Globus pallidus (tissue), 1 donor: ENCODE data around the gene MEDAG.

Experiments used
- DNase-seq: peaks from one replicate; pipeline ENCODE4 v3.0.0-alpha.2; 2015; ENCODE audit warnings: low spot score

Gene MEDAG

GRCh38 chr13:30957258-30957943 lies 51.3 kb downstream of the MEDAG start:
- DNase-seq = no peak

DNA sequence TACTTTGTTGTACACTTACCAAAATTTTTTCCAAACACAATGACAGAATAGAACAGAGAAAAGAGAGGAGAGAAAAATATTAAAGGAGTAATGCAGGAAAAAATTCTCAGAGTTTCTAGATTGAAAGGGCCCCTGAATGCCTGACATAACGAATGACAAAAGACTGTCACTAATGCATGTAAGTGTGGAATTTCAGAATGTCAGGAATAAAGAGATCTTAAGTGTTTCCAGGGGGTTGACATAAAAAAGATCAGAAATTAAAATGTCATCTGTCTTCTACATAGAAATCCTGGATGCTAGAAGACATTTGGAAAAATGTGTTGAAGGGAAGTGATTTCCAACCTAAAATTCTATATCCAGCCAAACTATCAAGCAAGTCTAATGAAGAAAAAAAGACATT lies 53.6 kb downstream of the MEDAG start:
- DNase-seq = no peak

DNA sequence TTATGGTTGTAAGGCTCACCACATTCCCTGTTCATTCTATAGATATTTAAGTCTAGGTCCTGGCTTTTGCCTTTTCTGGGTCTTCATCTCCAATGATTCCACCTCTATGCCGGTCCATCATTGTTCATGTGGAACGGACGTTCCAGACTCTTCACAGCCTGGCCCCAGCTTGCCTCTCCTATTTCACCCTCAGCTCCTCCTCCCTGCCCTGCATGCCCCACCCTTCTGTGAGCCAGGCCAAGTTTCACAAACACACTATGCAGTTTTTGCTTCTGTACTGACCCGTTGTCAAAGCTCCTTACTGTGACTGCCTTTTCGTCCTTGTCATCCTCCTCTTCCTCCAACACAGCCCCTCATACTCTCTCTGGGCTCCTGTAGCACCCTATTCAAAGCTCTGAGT lies 57.7 kb downstream of the MEDAG start:
- DNase-seq = no peak

GRCh38 chr13:30965380-30965779 lies 59.3 kb downstream of the MEDAG start:
- no peak for DNase-seq

GRCh38 chr13:30966101-30966500 lies 60.0 kb downstream of the MEDAG start:
- no peak for DNase-seq

GRCh38 chr13:30968846-30969245 lies 62.8 kb downstream of the MEDAG start:
- DNase-seq = no peak

DNA sequence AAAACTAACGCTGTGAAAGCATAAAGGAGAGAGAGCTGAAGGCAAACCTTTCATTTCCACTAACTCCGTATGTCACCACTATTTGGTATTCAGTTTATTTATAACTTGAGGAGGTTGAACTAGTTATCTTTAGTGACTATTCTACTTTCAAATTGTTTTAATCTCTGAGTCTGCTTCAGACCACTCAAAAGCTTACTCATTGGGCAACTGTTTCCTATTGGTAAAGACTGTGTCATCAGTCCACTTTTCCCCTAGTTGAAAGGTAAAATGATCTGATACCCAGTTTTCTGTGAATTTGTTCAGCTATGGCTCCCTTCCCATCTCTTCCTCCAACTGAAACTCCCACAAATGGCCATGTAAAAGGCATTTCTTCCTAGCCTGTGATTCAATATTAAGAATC lies 65.5 kb downstream of the MEDAG start:
- DNase-seq = no peak

- DNase-seq = no peak
Observed at GRCh38 chr13:30972888-30973377, 66.9 kb downstream of the MEDAG start.

GRCh38 chr13:30974350-30974749 lies 68.3 kb downstream of the MEDAG start:
- no peak for DNase-seq
